H9 (cell line): ENCODE results near the gene ADIPOR1. TPM values are rescaled to one million over a fixed set of nuclear protein-coding genes. Genes with fewer than 3 reads are reported as not detected.
"Not testable (repeated sequence)": the region's sequence is repeated elsewhere in the genome, so short reads cannot be mapped to it uniquely, and the experiment has no call there.

ENCODE experiments used
- DNase-seq: peaks from one replicate; pipeline ENCODE4 v3.0.0-alpha.2; 2017
- H2AFZ ChIP-seq: one replicate; pipeline ENCODE4 v1.6.1; 2013; ENCODE audit warnings: mild to moderate bottlenecking, low read length, control low read depth, moderate library complexity
- H2AK5ac ChIP-seq: 2 replicates; pipeline ENCODE4 v1.6.1; 2013; ENCODE audit warnings: low read length, control low read depth, mixed read lengths; ENCODE audit not compliant: insufficient read length
- H2BK120ac ChIP-seq: one replicate; pipeline ENCODE4 v1.6.1; 2013; ENCODE audit warnings: low read depth, mild to moderate bottlenecking, low read length, control low read depth, inconsistent platforms; ENCODE audit not compliant: poor library complexity, severe bottlenecking
- H2BK12ac ChIP-seq: 2 replicates; pipeline ENCODE4 v1.6.1; 2013; ENCODE audit warnings: low read length, control low read depth, mixed read lengths, low read depth; ENCODE audit not compliant: insufficient read length
- H2BK15ac ChIP-seq: 2 replicates; pipeline ENCODE4 v1.6.1; 2013; ENCODE audit warnings: low read depth, low read length, control low read depth
- H2BK20ac ChIP-seq: one replicate; pipeline ENCODE4 v1.6.1; 2013; ENCODE audit warnings: low read depth, mild to moderate bottlenecking, low read length, control low read depth, inconsistent platforms; ENCODE audit not compliant: poor library complexity, severe bottlenecking
- H2BK5ac ChIP-seq: 2 replicates; pipeline ENCODE4 v1.6.1; 2013; ENCODE audit warnings: low read length, control low read depth, mixed read lengths; ENCODE audit not compliant: insufficient read length
- H3K14ac ChIP-seq: 2 replicates; pipeline ENCODE4 v1.6.1; 2013; ENCODE audit warnings: low read length, control low read depth; ENCODE audit not compliant: insufficient read depth
- H3K18ac ChIP-seq: 2 replicates; pipeline ENCODE4 v1.6.1; 2013; ENCODE audit warnings: low read depth, mild to moderate bottlenecking, mixed read lengths, low read length, control low read depth; ENCODE audit not compliant: insufficient read length
- H3K23ac ChIP-seq: 2 replicates; pipeline ENCODE4 v1.6.1; 2013; ENCODE audit warnings: low read length, control low read depth, mixed read lengths, low read depth; ENCODE audit not compliant: insufficient read length
- H3K23me2 ChIP-seq: 2 replicates; pipeline ENCODE4 v1.6.1; 2013; ENCODE audit warnings: low read depth, mild to moderate bottlenecking, mixed read lengths, low read length, control low read depth; ENCODE audit not compliant: insufficient read length, poor library complexity, severe bottlenecking
- H3K27ac ChIP-seq: 2 replicates; pipeline ENCODE4 v1.5.1; 2013; ENCODE audit warnings: low read length, control low read depth, mixed read lengths, low read depth; ENCODE audit not compliant: insufficient read length
- H3K27me3 ChIP-seq: 2 replicates; pipeline ENCODE4 v1.6.1; 2013; ENCODE audit warnings: low read length, control low read depth, inconsistent platforms; ENCODE audit not compliant: insufficient read depth
- H3K4ac ChIP-seq: 2 replicates; pipeline ENCODE4 v1.6.1; 2013; ENCODE audit warnings: low read depth, mild to moderate bottlenecking, control low read depth, inconsistent platforms, low read length, moderate library complexity
- H3K4me1 ChIP-seq: 2 replicates; pipeline ENCODE4 v1.6.1; 2013; ENCODE audit warnings: low read length, control low read depth, inconsistent platforms; ENCODE audit not compliant: insufficient read depth
- H3K4me2 ChIP-seq: 2 replicates; pipeline ENCODE4 v1.6.1; 2013; ENCODE audit warnings: low read length, control low read depth, mixed read lengths; ENCODE audit not compliant: insufficient read length, insufficient read depth
- H3K56ac ChIP-seq: 2 replicates; pipeline ENCODE4 v1.6.1; 2013; ENCODE audit warnings: low read depth, mild to moderate bottlenecking, mixed read lengths, low read length, control low read depth; ENCODE audit not compliant: insufficient read length
- H3K79me1 ChIP-seq: 2 replicates; pipeline ENCODE4 v1.6.1; 2013; ENCODE audit warnings: low read depth, mild to moderate bottlenecking, moderate library complexity, low read length, control low read depth, inconsistent platforms; ENCODE audit not compliant: insufficient read depth, poor library complexity, severe bottlenecking
- H3K79me2 ChIP-seq: 2 replicates; pipeline ENCODE4 v1.6.1; 2013; ENCODE audit warnings: low read length, control low read depth, inconsistent platforms; ENCODE audit not compliant: insufficient read depth
- H3K9ac ChIP-seq: 2 replicates; pipeline ENCODE4 v1.6.1; 2013; ENCODE audit warnings: low read length, control low read depth, mixed read lengths; ENCODE audit not compliant: insufficient read length; ENCODE audit errors: extremely low read depth
- H3K9me3 ChIP-seq: one replicate; pipeline ENCODE4 v1.6.1; 2013; ENCODE audit warnings: low read depth, low read length, inconsistent platforms; ENCODE audit not compliant: control insufficient read depth
- H3T11ph ChIP-seq: one replicate; pipeline ENCODE4 v1.6.1; 2013; ENCODE audit warnings: mild to moderate bottlenecking, low read length, control low read depth, inconsistent platforms
- H4K20me1 ChIP-seq: one replicate; pipeline ENCODE4 v1.6.1; 2013; ENCODE audit not compliant: control insufficient read depth, insufficient read length, insufficient read depth
- H4K5ac ChIP-seq: 2 replicates; pipeline ENCODE4 v1.6.1; 2013; ENCODE audit warnings: low read depth, mild to moderate bottlenecking, mixed read lengths, low read length, control low read depth; ENCODE audit not compliant: insufficient read length
- H4K8ac ChIP-seq: replicated peaks from 2 replicates; pipeline ENCODE4 v1.6.1; 2013; ENCODE audit warnings: low read length, control low read depth, mixed read lengths, low read depth; ENCODE audit not compliant: insufficient read length
- H4K91ac ChIP-seq: 2 replicates; pipeline ENCODE4 v1.6.1; 2013; ENCODE audit warnings: low read depth, mild to moderate bottlenecking, moderate library complexity, mixed read lengths, low read length, control low read depth; ENCODE audit not compliant: insufficient read length
- H3K27ac Mint-ChIP-seq, 3 experiments: 2 replicates in 2 of 3; 3 replicates in 1 of 3; pipeline ENCODE4 v1.8.0; 2020 to 2021; ENCODE audit warnings: mixed read lengths in 3 of 3, mild to moderate bottlenecking in 1 of 3, moderate library complexity in 1 of 3
- H3K27me3 Mint-ChIP-seq: 2 replicates; pipeline ENCODE4 v1.8.0; 2021; ENCODE audit warnings: low read depth, mild to moderate bottlenecking, moderate library complexity, mixed read lengths
- H3K36me3 Mint-ChIP-seq, 3 experiments: 2 replicates in 2 of 3; 3 replicates in 1 of 3; pipeline ENCODE4 v1.8.0; 2020 to 2021; ENCODE audit warnings: low read depth in 3 of 3, mixed read lengths in 3 of 3; ENCODE audit not compliant: insufficient read depth in 1 of 3
- H3K4me1 Mint-ChIP-seq, 2 experiments: 2 replicates each; pipeline ENCODE4 v1.8.0; 2020; ENCODE audit warnings: mixed read lengths in 2 of 2
- H3K4me3 Mint-ChIP-seq, 2 experiments: 2 replicates in 1 of 2; 3 replicates in 1 of 2; pipeline ENCODE4 v1.8.0; 2020 to 2021; ENCODE audit warnings: mild to moderate bottlenecking in 2 of 2, mixed read lengths in 2 of 2, moderate library complexity in 1 of 2
- H3K9me3 Mint-ChIP-seq, 2 experiments: 2 replicates in 1 of 2; 3 replicates in 1 of 2; pipeline ENCODE4 v1.8.0; 2020; ENCODE audit warnings: mild to moderate bottlenecking in 2 of 2, mixed read lengths in 2 of 2, moderate library complexity in 1 of 2
- CTCF ChIP-seq: fragments of 200-600 bp; sonication (generic); conservative IDR thresholded peaks from 3 replicates; pipeline ENCODE4 v1.8.0; 2021; ENCODE audit warnings: antibody characterized with exemption, mild to moderate bottlenecking
- WGBS: extraction: QIAGEN DNeasy Blood & Tissue Kit; methylation state at CpG from one replicate; pipeline ENCODE4 v1.1.7; 2013; ENCODE audit warnings: missing lambda C conversion rate, low lambda C conversion rate, mixed read lengths; ENCODE audit not compliant: insufficient read length; ENCODE audit errors: extremely low coverage; 5-methylcytosine and 5-hydroxymethylcytosine counted together
- total RNA-seq: library from RNA; stranded (reverse); gene quantifications from 2 replicates; pipeline ENCODE4 v1.2.1, GENCODE V29; 2021

Gene ADIPOR1
- total RNA-seq, 1 experiment from 2014 or later = 65.0 TPM

- Histone ChIP-seq H4K20me1 (no peaks in the 10 kb centered on the region), H3K4me2 (no peak overlapping the region), H3K9me3 (no peaks in the 10 kb centered on the region), H2BK5ac (no peak overlapping the region), H2BK20ac (no peak overlapping the region), H3K14ac (no peak overlapping the region), H3K27me3 (no peaks in the 10 kb centered on the region), H2AK5ac (no peak overlapping the region), H3K23ac (no peak overlapping the region), H3K79me2 (no peaks in the 10 kb centered on the region), H3K79me1 (no peaks in the 10 kb centered on the region), H3K4ac (no peak overlapping the region), H3T11ph (no peak overlapping the region), H3K23me2 (no peaks in the 10 kb centered on the region), H3K18ac (no peak overlapping the region), H4K5ac (no peak overlapping the region), H2BK12ac (no peak overlapping the region), H2BK120ac (no peak overlapping the region), H3K9ac (no peak overlapping the region), H4K91ac (no peak overlapping the region), H3K4me1 (no peaks in the 10 kb centered on the region; the same call in 1 of the 2 replicates), H2BK15ac (no peak overlapping the region), H3K27ac (no peak overlapping the region), H3K56ac (no peak overlapping the region), H4K8ac (no peak overlapping the region), H2AFZ (no peak overlapping the region)
- no CpG with 5 or more reads among the region's 7 CpGs for WGBS
- H3K4me1 Mint-ChIP-seq = peaks cover 2 to 5% of the 10 kb centered on the region in 2 experiments; a peak in 3 of 4 replicates
- H3K4me3 Mint-ChIP-seq = no peak overlapping the region
- H3K36me3 Mint-ChIP-seq = no peaks in the 10 kb centered on the region
- no peaks in the 10 kb centered on the region for H3K9me3 Mint-ChIP-seq
- DNase-seq = no peak
- no peak for TF ChIP-seq CTCF
- H3K27me3 Mint-ChIP-seq = peaks cover 14% of the 10 kb centered on the region
- no peak overlapping the region for H3K27ac Mint-ChIP-seq
Measured at GRCh38 chr1:202987255-202987654, 29.1 kb upstream of the ADIPOR1 start.

GRCh38 chr1:202986120-202986519 is 28.0 kb upstream of the ADIPOR1 start:
- not testable (repeated sequence) for H3K56ac ChIP-seq, H3K9ac ChIP-seq, H3K27me3 ChIP-seq, H3K79me2 ChIP-seq, H3K4me1 Mint-ChIP-seq, H2BK20ac ChIP-seq, H2BK15ac ChIP-seq, H3K23me2 ChIP-seq, H4K20me1 ChIP-seq, H3K9me3 Mint-ChIP-seq, H3K4me2 ChIP-seq, H4K91ac ChIP-seq, DNase-seq, H2AFZ ChIP-seq, H4K5ac ChIP-seq, H3K14ac ChIP-seq, H3K36me3 Mint-ChIP-seq, H2AK5ac ChIP-seq, H3K27ac ChIP-seq, H3K4ac ChIP-seq, H2BK120ac ChIP-seq, H3K27ac Mint-ChIP-seq, H2BK5ac ChIP-seq, H3K4me1 ChIP-seq, H3K23ac ChIP-seq, H3K9me3 ChIP-seq, H3K18ac ChIP-seq, H3K79me1 ChIP-seq, H3T11ph ChIP-seq, H2BK12ac ChIP-seq, H3K4me3 Mint-ChIP-seq, H4K8ac ChIP-seq
- H3K27me3 Mint-ChIP-seq = peaks cover 14% of the 10 kb centered on the region
- no CpG with 5 or more reads among the region's 9 CpGs for WGBS
